ENCODE measurements around the gene ZFYVE19.

ZFYVE19 gene

DNA sequence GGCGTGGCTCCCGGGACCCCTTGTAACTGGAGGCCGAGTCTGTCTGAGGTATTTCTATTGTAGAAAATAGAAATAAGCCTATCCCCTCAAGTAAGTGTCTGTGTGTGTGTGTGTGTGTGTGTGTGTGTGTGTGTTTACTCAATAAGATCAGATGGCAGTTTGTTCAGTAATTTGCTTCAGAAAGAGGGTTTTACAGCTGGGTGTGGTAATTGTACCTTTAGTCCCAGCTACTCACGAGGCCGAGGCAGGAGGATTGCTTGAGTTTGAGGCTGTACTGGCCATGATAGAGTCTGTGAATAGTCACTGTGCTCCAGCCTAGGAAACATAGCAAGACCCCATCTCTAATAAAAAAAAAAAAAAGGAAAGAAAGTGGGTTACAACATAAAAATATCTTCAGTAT, 45.6 kb downstream of the ZFYVE19 start:
- peak; percentile 57 for DNase-seq

DNA sequence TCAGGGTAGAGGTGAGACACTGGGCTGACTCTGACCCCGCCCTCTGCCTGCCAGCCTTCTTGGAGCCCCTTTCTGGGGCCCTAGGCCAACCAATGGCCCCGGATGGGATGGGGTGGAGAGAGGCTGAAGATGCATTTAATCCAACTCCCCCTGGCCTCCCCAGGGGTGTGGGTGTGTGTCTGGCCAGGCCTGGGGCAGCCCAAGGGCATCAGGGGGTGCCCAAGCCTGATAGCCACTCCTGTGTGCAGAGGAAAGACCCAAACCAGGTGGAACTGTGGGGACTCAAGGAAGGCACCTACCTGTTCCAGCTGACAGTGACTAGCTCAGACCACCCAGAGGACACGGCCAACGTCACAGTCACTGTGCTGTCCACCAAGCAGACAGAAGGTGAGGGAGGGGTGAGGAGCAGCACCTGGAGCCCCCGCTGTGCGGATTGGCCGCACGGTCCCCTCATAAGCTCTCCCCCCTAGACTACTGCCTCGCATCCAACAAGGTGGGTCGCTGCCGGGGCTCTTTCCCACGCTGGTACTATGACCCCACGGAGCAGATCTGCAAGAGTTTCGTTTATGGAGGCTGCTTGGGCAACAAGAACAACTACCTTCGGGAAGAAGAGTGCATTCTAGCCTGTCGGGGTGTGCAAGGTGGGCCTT, 46.5 kb downstream of the ZFYVE19 start:
- DNase-seq = no peak

DNA sequence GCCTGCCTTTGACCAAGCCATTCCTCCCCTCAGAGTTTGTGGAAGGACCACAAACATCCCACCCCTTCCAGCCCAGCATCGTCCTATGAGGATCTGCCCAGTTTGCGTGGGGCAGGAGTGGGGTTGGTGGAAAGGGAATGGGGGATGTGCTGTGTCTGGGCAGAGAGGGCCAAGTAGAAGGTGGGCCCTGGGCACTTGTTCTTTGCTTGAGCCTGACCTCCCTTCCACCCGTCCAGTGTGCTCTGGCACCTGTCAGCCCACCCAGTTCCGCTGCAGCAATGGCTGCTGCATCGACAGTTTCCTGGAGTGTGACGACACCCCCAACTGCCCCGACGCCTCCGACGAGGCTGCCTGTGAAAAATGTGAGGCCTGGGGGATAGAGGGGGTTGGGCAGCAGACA, 47.3 kb downstream of the ZFYVE19 start:
- DNase-seq = no peak

DNA sequence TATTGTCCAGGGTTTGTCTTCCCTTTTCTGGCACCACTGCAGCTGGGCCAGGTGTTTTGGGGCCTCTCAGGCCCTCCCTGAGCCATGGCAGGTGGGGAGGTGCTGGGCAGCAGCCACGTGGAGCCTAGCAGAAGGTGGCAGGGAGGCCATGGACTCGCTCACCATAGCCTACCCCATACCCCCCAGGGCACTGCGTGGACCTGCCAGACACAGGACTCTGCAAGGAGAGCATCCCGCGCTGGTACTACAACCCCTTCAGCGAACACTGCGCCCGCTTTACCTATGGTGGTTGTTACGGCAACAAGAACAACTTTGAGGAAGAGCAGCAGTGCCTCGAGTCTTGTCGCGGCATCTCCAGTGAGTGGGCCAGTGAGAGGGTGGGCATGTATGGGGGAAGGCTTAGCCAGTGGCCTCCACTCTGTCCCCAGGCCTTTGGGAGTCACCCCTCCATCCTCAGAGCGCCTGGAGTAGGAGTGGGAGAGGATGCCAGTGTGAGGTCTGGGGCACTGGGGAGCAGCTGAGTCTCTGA, 48.9 kb downstream of the ZFYVE19 start:
- DNase-seq = peak; percentile 46

- no peak for DNase-seq
Measured at GRCh38 chr15:40856746-40857145, 49.9 kb downstream of the ZFYVE19 start.

GRCh38 chr15:40857601-40858341, 50.9 kb downstream of the ZFYVE19 start:
- DNase-seq = peak; percentile 90

DNA sequence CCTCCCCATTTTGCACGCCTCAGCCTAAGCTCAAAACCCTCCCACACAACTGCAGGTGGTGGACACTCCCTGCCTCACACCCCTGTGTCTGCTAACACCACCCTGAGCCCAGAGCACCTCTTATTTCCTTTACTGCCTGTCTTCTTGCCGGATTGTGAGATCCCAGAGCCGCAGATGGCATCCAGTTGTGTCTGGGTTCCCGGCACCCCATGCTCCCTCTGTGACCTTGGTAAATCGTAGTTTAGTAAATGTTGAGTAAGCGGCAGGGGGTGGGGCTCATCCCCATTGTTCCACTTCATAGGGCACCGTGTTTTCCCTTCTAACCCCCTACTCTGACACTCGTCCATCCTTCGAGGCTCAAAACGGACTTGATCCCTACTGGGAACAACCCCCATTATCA, 51.8 kb downstream of the ZFYVE19 start:
- no peak for DNase-seq

DNA sequence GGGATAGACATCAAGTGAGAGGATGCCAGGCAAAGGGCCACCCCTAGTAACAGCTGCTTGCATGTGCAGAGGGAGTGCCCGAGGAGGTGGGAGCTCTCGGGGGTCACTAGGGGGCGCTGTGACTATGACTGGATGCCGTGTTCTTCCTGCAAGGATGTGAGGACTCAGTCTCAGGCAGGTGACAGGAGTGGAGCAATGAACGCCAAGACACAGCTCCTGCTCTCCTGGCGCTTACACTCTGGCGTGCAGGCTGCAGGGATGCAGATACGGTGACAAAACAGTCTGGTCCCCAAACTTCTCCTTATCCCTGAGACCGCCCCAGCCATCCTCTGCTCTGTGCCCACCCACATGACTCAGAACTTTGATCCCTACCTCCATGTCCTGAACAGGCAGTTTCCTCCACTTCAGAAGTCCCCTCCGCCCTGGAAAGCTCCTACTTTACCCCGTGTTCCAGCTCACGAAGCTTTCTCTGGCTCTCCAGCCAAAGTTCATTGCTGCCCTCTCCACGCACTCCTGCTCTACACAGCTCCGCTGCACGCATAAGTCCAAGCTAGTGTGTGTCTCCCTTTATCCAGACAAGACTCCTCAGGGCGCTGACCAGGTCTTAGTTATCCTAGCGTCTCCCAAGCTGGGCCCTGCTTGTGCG, 52.4 kb downstream of the ZFYVE19 start:
- DNase-seq = peak; percentile 88

DNA sequence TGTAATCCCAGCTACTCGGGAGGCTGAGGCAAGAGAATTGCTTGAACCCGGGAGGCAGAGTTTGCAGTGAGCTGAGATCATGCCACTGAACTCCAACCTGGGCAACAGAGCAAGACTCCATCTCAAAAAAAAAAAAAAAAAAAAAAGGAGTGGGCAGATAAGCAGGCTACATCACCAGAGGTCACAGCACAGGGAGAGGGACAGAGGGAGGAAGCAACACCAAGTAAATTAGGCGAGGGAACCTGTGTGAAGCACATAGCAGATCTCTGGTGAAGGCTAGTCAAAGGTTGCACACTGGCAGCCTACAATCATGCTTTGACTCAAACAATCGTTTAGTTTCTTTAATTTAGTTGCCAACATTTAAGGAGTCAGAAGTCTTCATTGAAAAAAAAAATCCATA, 54.3 kb downstream of the ZFYVE19 start:
- DNase-seq = peak; percentile 17

DNA sequence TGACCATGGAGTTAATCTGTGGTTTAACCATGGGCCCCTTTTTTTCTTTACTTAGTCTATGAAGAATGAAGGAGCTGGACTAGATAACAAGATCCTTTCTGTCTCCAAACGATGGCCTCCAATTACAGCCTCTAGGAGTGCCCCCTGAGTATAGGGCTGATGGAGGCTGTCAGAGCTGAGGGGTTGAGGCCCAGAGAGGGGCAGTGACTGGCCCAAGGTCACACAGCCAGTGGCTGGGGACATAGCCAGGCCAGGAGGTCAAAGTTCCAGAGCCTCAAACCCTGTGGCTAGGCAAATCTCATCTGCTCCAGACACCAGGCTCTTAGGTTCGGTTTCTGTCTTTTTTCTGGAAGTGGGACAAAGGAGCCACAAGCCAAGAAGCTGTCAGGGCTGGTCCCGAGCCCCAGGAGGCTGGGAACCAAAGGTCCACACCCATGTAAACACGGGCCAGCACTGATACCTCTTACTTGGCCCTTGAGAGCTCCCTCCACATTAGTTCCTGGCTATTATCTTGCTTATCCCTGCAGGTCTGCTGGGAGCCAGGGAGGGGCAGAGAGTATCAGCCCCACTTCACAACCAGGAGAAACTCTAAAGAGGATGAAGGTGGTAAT, 56.9 kb downstream of the ZFYVE19 start:
- no peak for DNase-seq
